ENCODE data around the gene RAB4B.
"Not testable (repeated sequence)": the region's sequence is repeated elsewhere in the genome, so short reads cannot be mapped to it uniquely, and the experiment has no call there.

RAB4B gene

GRCh38 chr19:40807147-40808020 is 29.3 kb downstream of the RAB4B start:
- Histone ChIP-seq H3K36me3 (ENCODE audit: control insufficient read depth, insufficient read depth, low read length) (peaks cover 47% of the 10 kb centered on the region), H3K4me1 (ENCODE audit: control insufficient read depth, insufficient read depth, low read length) (peaks cover 56% of the 10 kb centered on the region)

DNA sequence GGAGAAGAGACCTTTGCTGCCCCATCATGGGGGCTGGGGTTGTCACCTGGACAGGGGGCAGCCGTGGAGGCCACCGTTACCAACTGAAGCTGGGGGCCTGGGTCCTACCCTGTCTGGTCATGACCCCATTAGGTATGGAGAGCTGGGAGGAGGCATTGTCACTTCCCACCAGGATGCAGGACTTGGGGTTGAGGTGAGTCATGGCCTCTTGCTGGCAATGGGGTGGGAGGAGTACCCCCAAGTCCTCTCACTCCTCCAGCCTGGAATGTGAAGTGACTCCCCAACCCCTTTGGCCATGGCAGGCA is 29.9 kb downstream of the RAB4B start:
- Histone ChIP-seq H3K27me3 (ENCODE audit: control insufficient read depth, insufficient read depth, low read length) (peaks cover 14% of the 10 kb centered on the region), H3K4me1 (ENCODE audit: control insufficient read depth, insufficient read depth, low read length) (peaks cover 54% of the 10 kb centered on the region), H3K4me3 (ENCODE audit: low read depth, low read length) (no peak overlapping the region), H3K9me3 (ENCODE audit: control insufficient read depth, insufficient read depth, low read length) (no peaks in the 10 kb centered on the region), H3K36me3 (ENCODE audit: control insufficient read depth, insufficient read depth, low read length) (peaks cover 42% of the 10 kb centered on the region), H3K27ac (ENCODE audit: low read depth, low read length) (no peak overlapping the region), H3K9ac (ENCODE audit: low read depth, low read length) (no peak overlapping the region)

More at GRCh38 chr19:40807147-40808020, 29.3 kb downstream of the RAB4B start:
- peak overlapping the region; percentile 72 for H3K27ac ChIP-seq (ENCODE audit: low read depth, low read length)
- H3K4me3 ChIP-seq (ENCODE audit: low read depth, low read length), result no peak overlapping the region
- H3K27me3 ChIP-seq (ENCODE audit: control insufficient read depth, insufficient read depth, low read length), result peaks cover 9% of the 10 kb centered on the region
- no peak overlapping the region for H3K9ac ChIP-seq (ENCODE audit: low read depth, low read length)
- no peaks in the 10 kb centered on the region for H3K9me3 ChIP-seq (ENCODE audit: control insufficient read depth, insufficient read depth, low read length)

DNA sequence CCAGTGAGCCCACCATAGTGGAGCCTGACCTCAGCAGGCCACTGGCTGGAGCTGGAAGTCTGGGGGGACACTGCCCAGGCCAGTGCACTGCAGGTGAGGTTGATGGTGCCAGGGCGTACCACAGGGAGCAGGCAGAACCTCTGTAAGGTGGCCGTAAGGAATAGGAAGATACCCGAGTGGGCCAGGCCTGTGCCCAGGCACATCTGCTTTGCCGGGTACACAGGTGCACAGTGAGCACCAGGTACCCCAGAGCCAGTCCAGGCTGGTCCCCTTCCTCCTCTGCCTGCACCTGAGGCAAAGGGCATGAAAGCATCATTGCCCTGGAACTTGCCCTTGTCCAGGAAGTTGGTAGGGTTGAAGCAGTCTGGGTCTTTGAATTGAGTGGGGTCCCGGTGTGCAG is 30.4 kb downstream of the RAB4B start:
- H3K27ac ChIP-seq (ENCODE audit: low read depth, low read length), result no peak overlapping the region
- peaks cover 49% of the 10 kb centered on the region for H3K4me1 ChIP-seq (ENCODE audit: control insufficient read depth, insufficient read depth, low read length)
- H3K9me3 ChIP-seq (ENCODE audit: control insufficient read depth, insufficient read depth, low read length), result no peaks in the 10 kb centered on the region
- peaks cover 14% of the 10 kb centered on the region for H3K27me3 ChIP-seq (ENCODE audit: control insufficient read depth, insufficient read depth, low read length)
- no peak overlapping the region for H3K4me3 ChIP-seq (ENCODE audit: low read depth, low read length)
- H3K9ac ChIP-seq (ENCODE audit: low read depth, low read length), result no peak overlapping the region
- H3K36me3 ChIP-seq (ENCODE audit: control insufficient read depth, insufficient read depth, low read length), result peaks cover 37% of the 10 kb centered on the region

- Histone ChIP-seq H3K4me3 (ENCODE audit: low read depth, low read length) (no peak overlapping the region), H3K9me3 (ENCODE audit: control insufficient read depth, insufficient read depth, low read length) (no peaks in the 10 kb centered on the region), H3K9ac (ENCODE audit: low read depth, low read length) (no peak overlapping the region), H3K4me1 (ENCODE audit: control insufficient read depth, insufficient read depth, low read length) (peaks cover 39% of the 10 kb centered on the region), H3K36me3 (ENCODE audit: control insufficient read depth, insufficient read depth, low read length) (peaks cover 31% of the 10 kb centered on the region), H3K27ac (ENCODE audit: low read depth, low read length) (no peak overlapping the region), H3K27me3 (ENCODE audit: control insufficient read depth, insufficient read depth, low read length) (peaks cover 14% of the 10 kb centered on the region)
Observed at GRCh38 chr19:40809358-40810086, 31.5 kb downstream of the RAB4B start.

- H3K4me1 ChIP-seq (ENCODE audit: control insufficient read depth, insufficient read depth, low read length), result peaks cover 39% of the 10 kb centered on the region
- peak overlapping the region; percentile 81 for H3K27ac ChIP-seq (ENCODE audit: low read depth, low read length)
Observed at GRCh38 chr19:40810160-40810559, 32.1 kb downstream of the RAB4B start.

GRCh38 chr19:40810649-40811408 is 32.8 kb downstream of the RAB4B start:
- peaks cover 22% of the 10 kb centered on the region for H3K36me3 ChIP-seq (ENCODE audit: control insufficient read depth, insufficient read depth, low read length)
- peaks cover 36% of the 10 kb centered on the region for H3K4me1 ChIP-seq (ENCODE audit: control insufficient read depth, insufficient read depth, low read length)
- peak overlapping the region; percentile 72 for H3K4me3 ChIP-seq (ENCODE audit: low read depth, low read length)
- H3K9ac ChIP-seq (ENCODE audit: low read depth, low read length); H3K9me3 ChIP-seq (ENCODE audit: control insufficient read depth, insufficient read depth, low read length): not testable (repeated sequence)
- H3K27ac ChIP-seq (ENCODE audit: low read depth, low read length), result peak overlapping the region; percentile 81
- peaks cover 14% of the 10 kb centered on the region for H3K27me3 ChIP-seq (ENCODE audit: control insufficient read depth, insufficient read depth, low read length)

More at GRCh38 chr19:40810160-40810559, 32.1 kb downstream of the RAB4B start:
- Histone ChIP-seq H3K36me3 (ENCODE audit: control insufficient read depth, insufficient read depth, low read length) (peaks cover 27% of the 10 kb centered on the region), H3K27me3 (ENCODE audit: control insufficient read depth, insufficient read depth, low read length) (peaks cover 14% of the 10 kb centered on the region), H3K9me3 (ENCODE audit: control insufficient read depth, insufficient read depth, low read length) (no peaks in the 10 kb centered on the region), H3K4me3 (ENCODE audit: low read depth, low read length) (peak overlapping the region; percentile 72), H3K9ac (ENCODE audit: low read depth, low read length) (no peak overlapping the region)

DNA sequence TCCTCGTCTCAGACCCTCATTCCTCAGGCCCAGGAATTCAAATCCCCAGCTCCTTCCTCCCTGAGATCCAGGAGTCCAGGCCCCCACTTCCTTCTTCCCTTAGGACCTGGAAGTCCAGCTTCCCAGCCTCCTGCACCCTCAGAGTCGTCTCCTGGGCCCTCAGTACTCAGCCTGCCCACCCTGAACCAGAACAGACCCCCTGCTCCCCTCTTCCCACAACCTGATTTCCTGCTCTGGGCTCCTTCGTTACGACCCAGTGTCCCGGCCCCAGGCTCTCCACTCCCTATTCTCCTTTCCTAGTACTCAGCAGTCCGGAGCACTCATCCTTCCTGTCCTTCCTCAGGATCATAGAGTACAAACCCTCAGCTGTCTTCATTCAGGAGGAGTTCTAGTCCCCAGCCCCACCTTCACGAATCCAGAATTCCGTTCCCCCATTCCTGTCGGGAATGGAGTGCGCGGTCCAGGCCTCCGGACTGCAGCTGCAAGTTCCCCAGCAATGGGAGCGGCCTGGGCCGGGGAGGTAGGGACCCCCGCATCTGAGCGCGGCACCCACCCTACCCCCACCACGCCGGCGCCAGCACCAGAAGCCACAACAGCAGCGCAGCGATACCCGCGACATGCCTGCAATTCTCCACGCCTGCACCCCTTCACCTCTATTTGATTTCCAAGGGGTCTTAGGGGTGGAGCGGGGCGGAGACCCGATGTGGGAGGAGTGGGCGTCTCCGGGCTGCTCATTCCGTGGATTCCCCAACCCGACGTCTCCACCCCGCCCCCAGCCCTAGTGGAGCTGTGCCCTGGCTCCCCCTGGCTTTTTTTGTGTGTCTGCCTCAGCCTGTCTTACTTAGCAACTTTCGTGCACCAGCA is 33.7 kb downstream of the RAB4B start:
- peak overlapping the region; percentile 72 for H3K4me3 ChIP-seq (ENCODE audit: low read depth, low read length)

DNA sequence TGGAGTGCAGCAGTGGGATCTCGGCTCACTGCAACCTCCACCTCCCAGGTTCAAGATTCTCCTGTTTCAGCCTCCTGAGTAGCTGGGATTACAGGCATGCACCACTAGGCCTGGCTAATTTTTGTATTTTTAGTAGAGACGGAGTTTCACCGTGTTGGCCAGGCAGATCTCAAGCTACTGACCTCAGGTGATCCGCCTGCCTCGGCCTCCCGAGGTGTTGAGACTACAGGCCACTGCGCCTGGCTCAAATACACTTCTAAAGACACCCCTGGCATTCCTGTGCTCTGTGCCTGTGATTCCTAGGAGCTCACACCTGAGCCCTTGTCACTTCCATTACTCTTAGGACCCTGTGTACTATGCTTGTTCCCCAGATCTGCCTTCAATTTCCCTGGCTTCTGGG is 34.5 kb downstream of the RAB4B start:
- H3K9ac ChIP-seq (ENCODE audit: low read depth, low read length); H3K27ac ChIP-seq (ENCODE audit: low read depth, low read length); H3K4me3 ChIP-seq (ENCODE audit: low read depth, low read length); H3K9me3 ChIP-seq (ENCODE audit: control insufficient read depth, insufficient read depth, low read length): not testable (repeated sequence)
- Histone ChIP-seq H3K4me1 (ENCODE audit: control insufficient read depth, insufficient read depth, low read length) (peaks cover 23% of the 10 kb centered on the region), H3K27me3 (ENCODE audit: control insufficient read depth, insufficient read depth, low read length) (peaks cover 14% of the 10 kb centered on the region), H3K36me3 (ENCODE audit: control insufficient read depth, insufficient read depth, low read length) (peaks cover 16% of the 10 kb centered on the region)

More for the DNA sequence above, 33.7 kb downstream of the RAB4B start:
- Histone ChIP-seq H3K9me3 (ENCODE audit: control insufficient read depth, insufficient read depth, low read length) (no peaks in the 10 kb centered on the region), H3K27ac (ENCODE audit: low read depth, low read length) (peak overlapping the region; percentile 57), H3K27me3 (ENCODE audit: control insufficient read depth, insufficient read depth, low read length) (peaks cover 14% of the 10 kb centered on the region), H3K4me1 (ENCODE audit: control insufficient read depth, insufficient read depth, low read length) (peaks cover 29% of the 10 kb centered on the region), H3K9ac (ENCODE audit: low read depth, low read length) (no peak overlapping the region), H3K36me3 (ENCODE audit: control insufficient read depth, insufficient read depth, low read length) (peaks cover 22% of the 10 kb centered on the region)

GRCh38 chr19:40813182-40813581 is 35.1 kb downstream of the RAB4B start:
- Histone ChIP-seq H3K4me3 (ENCODE audit: low read depth, low read length) (no peak overlapping the region), H3K9me3 (ENCODE audit: control insufficient read depth, insufficient read depth, low read length) (no peaks in the 10 kb centered on the region), H3K4me1 (ENCODE audit: control insufficient read depth, insufficient read depth, low read length) (peaks cover 22% of the 10 kb centered on the region), H3K9ac (ENCODE audit: low read depth, low read length) (no peak overlapping the region), H3K27me3 (ENCODE audit: control insufficient read depth, insufficient read depth, low read length) (peaks cover 14% of the 10 kb centered on the region), H3K27ac (ENCODE audit: low read depth, low read length) (no peak overlapping the region), H3K36me3 (ENCODE audit: control insufficient read depth, insufficient read depth, low read length) (peaks cover 10% of the 10 kb centered on the region)

- Histone ChIP-seq H3K4me3 (ENCODE audit: low read depth, low read length) (no peak overlapping the region), H3K27me3 (ENCODE audit: control insufficient read depth, insufficient read depth, low read length) (peaks cover 14% of the 10 kb centered on the region), H3K9ac (ENCODE audit: low read depth, low read length) (no peak overlapping the region), H3K9me3 (ENCODE audit: control insufficient read depth, insufficient read depth, low read length) (no peaks in the 10 kb centered on the region), H3K27ac (ENCODE audit: low read depth, low read length) (no peak overlapping the region), H3K36me3 (ENCODE audit: control insufficient read depth, insufficient read depth, low read length) (no peaks in the 10 kb centered on the region), H3K4me1 (ENCODE audit: control insufficient read depth, insufficient read depth, low read length) (peaks cover 15% of the 10 kb centered on the region)
Observed at GRCh38 chr19:40815223-40815622, 37.2 kb downstream of the RAB4B start.

Measured in HUES48 (cell line).